OCI-LY1 (cell line): ENCODE measurements around the gene CLTC.

ENCODE experiments used
- H2AFZ ChIP-seq: fragments of 200-600 bp; sonication (generic), shearing (Covaris generic); 2 replicates; pipeline ENCODE4 v1.6.0; 2014; ENCODE audit warnings: antibody characterized with exemption, mild to moderate bottlenecking, low read length
- H3F3A ChIP-seq: fragments of 200-600 bp; sonication (generic), shearing (Covaris generic); 2 replicates; pipeline ENCODE4 v1.6.0; 2014; ENCODE audit warnings: mild to moderate bottlenecking, antibody characterized with exemption, low read length, moderate library complexity; ENCODE audit not compliant: insufficient read depth
- H3K27ac ChIP-seq: fragments of 200-600 bp; sonication (generic); 2 replicates; pipeline ENCODE4 v1.5.1; 2014; ENCODE audit warnings: low read length, mixed run types, mild to moderate bottlenecking, low read depth; ENCODE audit not compliant: poor library complexity, severe bottlenecking
- H3K27me3 ChIP-seq: fragments of 200-600 bp; sonication (generic); 2 replicates; pipeline ENCODE4 v1.6.0; 2014; ENCODE audit warnings: antibody characterized with exemption, mild to moderate bottlenecking, low read length, moderate library complexity; ENCODE audit not compliant: insufficient read depth
- H3K36me3 ChIP-seq: fragments of 200-600 bp; sonication (generic); 2 replicates; pipeline ENCODE4 v1.6.1; 2014; ENCODE audit warnings: mild to moderate bottlenecking, antibody characterized with exemption, low read length, moderate library complexity, mixed read lengths; ENCODE audit not compliant: insufficient read depth
- H3K4me1 ChIP-seq: fragments of 200-600 bp; sonication (generic); 2 replicates; pipeline ENCODE4 v1.5.1; 2014; ENCODE audit warnings: mild to moderate bottlenecking, low read length, moderate library complexity; ENCODE audit not compliant: insufficient read depth, severe bottlenecking
- H3K4me2 ChIP-seq: fragments of 200-600 bp; sonication (generic), shearing (Covaris generic); 2 replicates; pipeline ENCODE4 v1.6.1; 2014; ENCODE audit warnings: low read length
- H3K4me3 ChIP-seq: fragments of 200-600 bp; sonication (generic); 2 replicates; pipeline ENCODE4 v1.5.1; 2014; ENCODE audit warnings: low read length, low read depth, mild to moderate bottlenecking, mixed read lengths; ENCODE audit not compliant: poor library complexity, severe bottlenecking
- H3K79me2 ChIP-seq: fragments of 200-600 bp; shearing (Covaris generic); 2 replicates; pipeline ENCODE4 v1.6.1; 2016; ENCODE audit warnings: mixed run types, low read length, mixed read lengths; ENCODE audit not compliant: insufficient read depth
- H3K9ac ChIP-seq: fragments of 200-600 bp; sonication (generic), shearing (Covaris generic); 2 replicates; pipeline ENCODE4 v1.6.1; 2014; ENCODE audit warnings: mild to moderate bottlenecking, low read length, mixed read lengths
- H3K9me2 ChIP-seq: fragments of 200-600 bp; sonication (generic), shearing (Covaris generic); 2 replicates; pipeline ENCODE4 v1.6.1; 2014; ENCODE audit warnings: low read depth, mild to moderate bottlenecking, low read length, mixed read lengths
- H3K9me3 ChIP-seq: fragments of 200-600 bp; shearing (Covaris generic); 2 replicates; pipeline ENCODE4 v1.6.1; 2014; ENCODE audit warnings: low read length, mixed read lengths
- H4K20me1 ChIP-seq: fragments of 200-600 bp; sonication (generic), shearing (Covaris generic); 2 replicates; pipeline ENCODE4 v1.6.0; 2016; ENCODE audit warnings: mild to moderate bottlenecking, low read length; ENCODE audit not compliant: insufficient read depth
- EZH2 ChIP-seq: fragments of 200-600 bp; sonication (generic), shearing (Covaris generic); IDR thresholded peaks from 2 replicates; pipeline ENCODE4 v1.8.0; 2017; ENCODE audit warnings: borderline replicate concordance, mixed run types, mild to moderate bottlenecking, antibody characterized with exemption, low read length, moderate library complexity, mixed read lengths
- TF ChIP-seq, protein P1 (sequence below): fragments of 200-600 bp; sonication (generic), shearing (Covaris generic); IDR thresholded peaks from 2 replicates; pipeline ENCODE4 v1.5.1; 2017; ENCODE audit warnings: mild to moderate bottlenecking, antibody characterized with exemption, low read length, moderate library complexity, mixed read lengths

Gene CLTC

DNA sequence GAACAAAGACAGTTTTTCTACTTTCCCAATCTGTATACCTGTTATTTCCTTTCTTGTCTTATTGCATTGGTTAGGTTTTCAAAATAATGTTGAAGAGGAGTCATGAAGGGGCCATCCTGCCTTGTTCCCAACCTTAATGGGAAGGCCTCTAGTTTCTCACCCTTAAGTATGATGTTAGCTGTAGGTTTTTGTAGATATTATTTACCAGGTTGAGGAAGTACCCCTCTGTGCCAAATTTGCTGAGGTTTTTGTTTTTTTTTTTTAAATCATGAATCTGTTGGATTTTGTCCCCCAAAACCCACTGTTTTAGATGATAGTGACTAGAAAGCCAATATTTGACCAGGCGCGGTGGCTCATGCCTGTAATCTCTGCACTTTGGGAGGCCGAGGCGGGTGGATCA, 124.1 kb downstream of the CLTC start:
- no peak overlapping the region for H3K27ac ChIP-seq
- H3K9me2 ChIP-seq = no peaks in the 10 kb centered on the region
- no peaks in the 10 kb centered on the region for H3K27me3 ChIP-seq
- H3K9me3 ChIP-seq = peaks cover 3% of the 10 kb centered on the region; the same call in 1 of the 2 replicates
- no peak for TF ChIP-seq EZH2
- TF ChIP-seq, protein P1, sequence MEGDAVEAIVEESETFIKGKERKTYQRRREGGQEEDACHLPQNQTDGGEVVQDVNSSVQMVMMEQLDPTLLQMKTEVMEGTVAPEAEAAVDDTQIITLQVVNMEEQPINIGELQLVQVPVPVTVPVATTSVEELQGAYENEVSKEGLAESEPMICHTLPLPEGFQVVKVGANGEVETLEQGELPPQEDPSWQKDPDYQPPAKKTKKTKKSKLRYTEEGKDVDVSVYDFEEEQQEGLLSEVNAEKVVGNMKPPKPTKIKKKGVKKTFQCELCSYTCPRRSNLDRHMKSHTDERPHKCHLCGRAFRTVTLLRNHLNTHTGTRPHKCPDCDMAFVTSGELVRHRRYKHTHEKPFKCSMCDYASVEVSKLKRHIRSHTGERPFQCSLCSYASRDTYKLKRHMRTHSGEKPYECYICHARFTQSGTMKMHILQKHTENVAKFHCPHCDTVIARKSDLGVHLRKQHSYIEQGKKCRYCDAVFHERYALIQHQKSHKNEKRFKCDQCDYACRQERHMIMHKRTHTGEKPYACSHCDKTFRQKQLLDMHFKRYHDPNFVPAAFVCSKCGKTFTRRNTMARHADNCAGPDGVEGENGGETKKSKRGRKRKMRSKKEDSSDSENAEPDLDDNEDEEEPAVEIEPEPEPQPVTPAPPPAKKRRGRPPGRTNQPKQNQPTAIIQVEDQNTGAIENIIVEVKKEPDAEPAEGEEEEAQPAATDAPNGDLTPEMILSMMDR = no peak
- no peak overlapping the region for H3K9ac ChIP-seq
- H4K20me1 ChIP-seq = no peaks in the 10 kb centered on the region
- no peak overlapping the region for H3K4me3 ChIP-seq
- H3K79me2 ChIP-seq = no peaks in the 10 kb centered on the region
- no peaks in the 10 kb centered on the region for H3F3A ChIP-seq
- peaks cover 9% of the 10 kb centered on the region for H3K36me3 ChIP-seq
- H3K4me2 ChIP-seq = no peak overlapping the region
- peaks cover 3% of the 10 kb centered on the region for H3K4me1 ChIP-seq
- H2AFZ ChIP-seq = no peak overlapping the region

DNA sequence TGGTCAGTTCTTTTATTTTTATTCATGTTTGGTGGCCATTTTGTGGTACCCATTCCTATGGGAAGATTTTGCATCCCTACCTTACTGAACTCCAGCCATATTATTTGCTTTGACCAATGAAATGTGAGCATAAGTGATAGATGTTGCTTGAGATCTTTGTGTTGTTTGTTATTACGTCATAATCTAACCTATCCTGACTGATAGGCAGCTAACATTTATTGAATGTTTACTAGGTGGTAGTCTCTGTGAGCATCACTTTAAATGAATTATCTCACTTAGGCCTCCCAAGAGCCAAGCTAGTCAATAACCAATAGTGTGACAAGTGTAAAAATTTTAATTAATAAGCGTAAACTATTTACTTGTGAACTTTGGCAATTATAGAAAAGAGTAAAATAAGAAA, 125.3 kb downstream of the CLTC start:
- Histone ChIP-seq H3K79me2 (no peaks in the 10 kb centered on the region), H3F3A (no peaks in the 10 kb centered on the region), H3K4me1 (peaks cover 9% of the 10 kb centered on the region), H3K36me3 (peaks cover 9% of the 10 kb centered on the region), H3K27ac (no peak overlapping the region), H3K4me3 (no peak overlapping the region), H3K27me3 (no peaks in the 10 kb centered on the region), H2AFZ (no peak overlapping the region), H3K9me2 (no peaks in the 10 kb centered on the region), H3K4me2 (no peak overlapping the region), H4K20me1 (no peaks in the 10 kb centered on the region), H3K9me3 (peaks cover 3% of the 10 kb centered on the region; the same call in 1 of the 2 replicates), H3K9ac (no peak overlapping the region)
- no peak for TF ChIP-seq EZH2
- TF ChIP-seq, protein P1 = no peak
